H1 (cell line): ENCODE measurements around the gene USP30. TPM values are rescaled to one million over a fixed set of nuclear protein-coding genes. Genes with fewer than 3 reads are reported as not detected.
A peak's percentile ranks its signal among the peaks of the same experiment; 100 is the strongest.

Source experiments
- CTCF ChIA-PET: fragments of 300-600 bp; sonication (Branson Sonifier 250); formaldehyde crosslinking; loops from one replicate; lab custom pipeline; 2021; ENCODE audit not compliant: partially characterized antibody; lab: Charles Lee
- POLR2A ChIA-PET: fragments of 300-600 bp; sonication (Branson Sonifier 250); formaldehyde crosslinking; loops from one replicate; lab custom pipeline; 2021; ENCODE audit warnings: inconsistent platforms; ENCODE audit not compliant: partially characterized antibody; lab: Charles Lee
- DNase-seq, 2 experiments: peaks; one replicate each; pipeline versions ENCODE4 v3.0.0 to v3.0.0-alpha.2; 2010 to 2022; ENCODE audit warnings: low spot score in 2 of 2, low read depth in 1 of 2, mixed read lengths in 1 of 2
- FAIRE-seq: peaks from 2 replicates; lab custom pipeline; 2011; peaks lifted over from hg19 to GRCh38; lab: Jason Lieb, UNC
- H2AFZ ChIP-seq: 2 replicates; pipeline ENCODE4 v1.8.1; 2012; ENCODE audit warnings: low read length, inconsistent platforms
- H2AK5ac ChIP-seq: 2 replicates; pipeline ENCODE4 v1.6.1; 2013; ENCODE audit warnings: low read depth, low read length
- H2BK120ac ChIP-seq: replicated peaks from 2 replicates; pipeline ENCODE3; 2013; ENCODE audit warnings: low read depth, low read length, inconsistent platforms
- H2BK12ac ChIP-seq: 2 replicates; pipeline ENCODE4 v1.6.1; 2013; ENCODE audit warnings: low read depth, low read length
- H2BK15ac ChIP-seq: 2 replicates; pipeline ENCODE4 v1.6.1; 2013; ENCODE audit warnings: low read length
- H2BK20ac ChIP-seq: 2 replicates; pipeline ENCODE4 v1.6.1; 2013; ENCODE audit warnings: low read length
- H2BK5ac ChIP-seq: 2 replicates; pipeline ENCODE4 v1.6.1; 2013; ENCODE audit warnings: low read depth, low read length
- H3K14ac ChIP-seq: 2 replicates; pipeline ENCODE4 v1.6.1; 2013; ENCODE audit warnings: inconsistent platforms; ENCODE audit not compliant: insufficient read length
- H3K18ac ChIP-seq: 2 replicates; pipeline ENCODE4 v1.6.1; 2013; ENCODE audit warnings: low read length; ENCODE audit errors: extremely low read depth
- H3K23ac ChIP-seq: 2 replicates; pipeline ENCODE4 v1.6.1; 2013; ENCODE audit warnings: inconsistent platforms; ENCODE audit not compliant: insufficient read length
- H3K23me2 ChIP-seq: 2 replicates; pipeline ENCODE4 v1.6.1; 2013; ENCODE audit warnings: low read depth, low read length
- H3K27ac ChIP-seq: 2 replicates; pipeline ENCODE4 v1.6.1; 2011; ENCODE audit warnings: low read depth, low read length, inconsistent platforms
- H3K27me3 ChIP-seq, 4 experiments: replicated peaks in 1 of 4; 1 replicate in 1 of 4; 2 replicates in 3 of 4; pipeline versions ENCODE4 v1.6.1 to v1.8.1; 2011 to 2013; ENCODE audit warnings: low read length in 3 of 4, mild to moderate bottlenecking in 3 of 4, inconsistent platforms in 2 of 4, mixed read lengths in 2 of 4, moderate library complexity in 1 of 4; ENCODE audit not compliant: control insufficient read depth in 3 of 4, insufficient read depth in 3 of 4; ENCODE audit errors: extremely low read depth in 1 of 4
- H3K36me3 ChIP-seq, 4 experiments: 2 replicates each; pipeline versions ENCODE4 v1.6.1 to v1.8.1; 2011 to 2013; ENCODE audit warnings: mild to moderate bottlenecking in 4 of 4, low read length in 3 of 4, moderate library complexity in 2 of 4, control low read depth in 1 of 4, inconsistent platforms in 1 of 4; ENCODE audit not compliant: insufficient read depth in 4 of 4, control insufficient read depth in 2 of 4
- H3K4ac ChIP-seq: replicated peaks from 2 replicates; pipeline ENCODE3; 2013; ENCODE audit warnings: low read length, low read depth, mixed read lengths, inconsistent platforms; ENCODE audit not compliant: insufficient read length
- H3K4me1 ChIP-seq, 4 experiments: replicated peaks in 1 of 4; 1 replicate in 1 of 4; 2 replicates in 3 of 4; pipeline versions ENCODE4 v1.6.1 to v1.8.1; 2011 to 2013; ENCODE audit warnings: low read length in 3 of 4, inconsistent platforms in 2 of 4, mixed read lengths in 1 of 4; ENCODE audit not compliant: insufficient read depth in 4 of 4, control insufficient read depth in 3 of 4
- H3K4me2 ChIP-seq, 2 experiments: 2 replicates each; pipeline versions ENCODE4 v1.6.1 to v1.8.1; 2011 to 2013; ENCODE audit warnings: low read depth in 2 of 2, low read length in 2 of 2, control low read depth in 1 of 2, inconsistent platforms in 1 of 2, mild to moderate bottlenecking in 1 of 2; ENCODE audit not compliant: insufficient read depth in 1 of 2
- H3K4me3 ChIP-seq, 4 experiments: fragments of 200-600, 300-600 bp in 1 of 4; sonication (generic), shearing (Covaris generic), sonication (Bioruptor Twin) in 1 of 4; 2 replicates each; pipeline versions ENCODE4 v1.5.1 to v1.8.1; 2011 to 2016; ENCODE audit warnings: low read length in 4 of 4, low read depth in 3 of 4, control low read depth in 2 of 4, inconsistent platforms in 2 of 4, mild to moderate bottlenecking in 2 of 4, mixed read lengths in 1 of 4, moderate library complexity in 1 of 4; ENCODE audit not compliant: insufficient read depth in 2 of 4; ENCODE audit errors: extremely low read depth in 1 of 4
- H3K56ac ChIP-seq: replicated peaks from 2 replicates; pipeline ENCODE3; 2013; ENCODE audit warnings: low read depth, mild to moderate bottlenecking, mixed read lengths, low read length, inconsistent platforms; ENCODE audit not compliant: insufficient read length
- H3K79me1 ChIP-seq: 2 replicates; pipeline ENCODE4 v1.6.1; 2013; ENCODE audit warnings: low read depth, low read length, control low read depth
- H3K79me2 ChIP-seq, 2 experiments: 2 replicates each; pipeline versions ENCODE4 v1.6.1 to v1.8.1; 2012 to 2013; ENCODE audit warnings: low read length in 2 of 2, mild to moderate bottlenecking in 2 of 2, inconsistent platforms in 1 of 2; ENCODE audit not compliant: insufficient read depth in 2 of 2, control insufficient read depth in 1 of 2
- H3K9ac ChIP-seq, 4 experiments: replicated peaks in 1 of 4; 1 replicate in 1 of 4; 2 replicates in 3 of 4; pipeline versions ENCODE4 v1.6.1 to v1.8.1; 2011 to 2013; ENCODE audit warnings: low read depth in 3 of 4, low read length in 3 of 4, control low read depth in 2 of 4, mild to moderate bottlenecking in 2 of 4, moderate library complexity in 2 of 4, inconsistent platforms in 1 of 4; ENCODE audit errors: extremely low read depth in 1 of 4
- H3K9me3 ChIP-seq, 2 experiments: 2 replicates each; pipeline versions ENCODE4 v1.6.1 to v1.8.1; 2012 to 2013; ENCODE audit warnings: mild to moderate bottlenecking in 2 of 2, moderate library complexity in 2 of 2, control low read depth in 1 of 2, inconsistent platforms in 1 of 2, low read depth in 1 of 2, low read length in 1 of 2, mixed read lengths in 1 of 2; ENCODE audit not compliant: insufficient read depth in 2 of 2
- H4K20me1 ChIP-seq, 2 experiments: replicated peaks in 1 of 2; 2 replicates each; pipeline versions ENCODE3 to v1.8.1; 2011 to 2013; ENCODE audit warnings: inconsistent platforms in 2 of 2, low read length in 2 of 2, mild to moderate bottlenecking in 1 of 2; ENCODE audit not compliant: insufficient read depth in 2 of 2, control insufficient read depth in 1 of 2
- H4K5ac ChIP-seq: 2 replicates; pipeline ENCODE4 v1.6.1; 2013; ENCODE audit warnings: low read length, low read depth, mixed read lengths, inconsistent platforms; ENCODE audit not compliant: insufficient read length
- H4K8ac ChIP-seq: 2 replicates; pipeline ENCODE4 v1.8.0; 2013; ENCODE audit warnings: mild to moderate bottlenecking, moderate library complexity, low read length, inconsistent platforms; ENCODE audit not compliant: insufficient read depth; ENCODE audit errors: extremely low read depth
- H4K91ac ChIP-seq: replicated peaks from 2 replicates; pipeline ENCODE3; 2013; ENCODE audit warnings: low read length, mixed read lengths, inconsistent platforms; ENCODE audit not compliant: insufficient read length
- CTBP2 ChIP-seq: IDR thresholded peaks from 2 replicates; pipeline ENCODE4 v1.7.0; 2011; ENCODE audit warnings: borderline replicate concordance, mild to moderate bottlenecking, moderate library complexity, mixed read lengths, low read length; ENCODE audit not compliant: insufficient read depth, insufficient read length
- CTCF ChIP-seq, 3 experiments: IDR thresholded peaks; 1 replicate in 2 of 3; 2 replicates in 1 of 3; pipeline versions ENCODE4 v1.5.1 to v1.6.1; 2011; ENCODE audit warnings: low read length in 3 of 3, mild to moderate bottlenecking in 3 of 3, inconsistent platforms in 2 of 3, low read depth in 1 of 3, moderate library complexity in 1 of 3; ENCODE audit not compliant: insufficient read depth in 1 of 3; ENCODE audit errors: control extremely low read depth in 1 of 3
- EZH2 ChIP-seq: fragments of 200-600 bp; sonication (generic); IDR thresholded peaks from 2 replicates; pipeline ENCODE4 v1.7.1; 2012; ENCODE audit warnings: low read depth, mild to moderate bottlenecking, moderate library complexity, low read length, inconsistent platforms; ENCODE audit not compliant: severe bottlenecking
- WGBS, 2 experiments: shearing (Covaris generic) in 1 of 2; methylation state at CpG; one replicate each; pipeline versions ENCODE4 v1.1.6 to v1.1.7; 2013 to 2015; ENCODE audit warnings: low lambda C conversion rate in 2 of 2, mixed read lengths in 2 of 2, inconsistent platforms in 1 of 2, low coverage in 1 of 2, missing lambda C conversion rate in 1 of 2; ENCODE audit not compliant: insufficient replicate concordance in 2 of 2, insufficient coverage in 1 of 2, insufficient read length in 1 of 2; ENCODE audit errors: extremely low coverage in 1 of 2, missing lambda C conversion rate in 1 of 2; 5-methylcytosine and 5-hydroxymethylcytosine counted together
- polyA plus RNA-seq, 7 experiments: library from polyadenylated mRNA; depleted of rRNA in 3 of 7; stranded (reverse) in 5 of 7; unstranded in 2 of 7; fragments of >200 nt in 5 of 7; fragments of 200-250 nt in 2 of 7; gene quantifications; 1 replicate in 5 of 7; 2 replicates in 1 of 7; 4 replicates in 1 of 7; pipeline versions ENCODE4 v1.2.1 to v1.2.3, GENCODE V29; 2011 to 2013; ENCODE audit warnings: missing spikeins in 2 of 7, mixed read lengths in 2 of 7
- total RNA-seq: library from RNA; stranded (reverse); fragmentation: NEBNext Ultra II Directional; extraction: Animal tissue kit (Norgen Biotek cat#: 25700); gene quantifications from 2 replicates; pipeline ENCODE4 v1.2.1, GENCODE V29; 2021
- TF ChIP-seq, protein P1 (sequence below): IDR thresholded peaks from 2 replicates; pipeline ENCODE4 v1.6.1; 2012; ENCODE audit warnings: inconsistent platforms

USP30 gene
- total and polyA plus RNA-seq, 2 of the 8 experiments (the other 6 are each of a cell fraction or from before 2014, with no cell fraction given) = 7.0 to 12.2 TPM

DNA sequence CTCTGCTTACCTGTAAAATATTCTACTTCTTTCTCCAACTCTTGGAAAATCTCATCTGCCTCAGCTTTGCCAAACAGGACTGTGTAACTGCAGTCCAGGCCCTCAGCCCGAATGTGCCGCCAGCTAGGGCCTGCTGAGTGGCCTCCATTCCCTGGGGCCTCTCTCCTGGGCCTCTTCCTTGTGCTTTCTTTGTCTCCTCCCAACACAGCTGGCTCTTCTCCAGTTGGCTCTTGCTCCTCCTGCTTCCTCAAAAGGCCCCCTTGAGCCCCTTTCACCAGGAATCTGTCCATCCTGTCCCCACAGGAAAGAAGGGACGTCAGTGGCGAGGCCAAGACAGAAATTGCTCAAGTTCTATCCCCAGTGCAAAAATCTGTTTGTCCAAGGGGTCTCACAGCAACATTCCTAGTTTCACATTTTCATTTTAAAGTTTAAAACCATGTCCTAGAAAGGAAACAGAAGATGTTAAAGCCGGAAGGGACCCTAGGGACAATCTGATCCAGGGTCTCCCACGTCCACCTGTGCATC lies 40.2 kb downstream of the USP30 start:
- Histone ChIP-seq H3K79me1 (no peaks in the 10 kb centered on the region; the same call in 1 of the 2 replicates), H2BK20ac (no peak overlapping the region), H3K4me3 (peak overlapping the region; percentile 1 to 57 (median 16); a peak in 4 of 8 replicates), H3K4me2 (peak overlapping the region; percentile 13 to 64), H2BK120ac (no peak overlapping the region), H4K5ac (no peak overlapping the region), H2BK15ac (no peak overlapping the region), H3K56ac (no peak overlapping the region), H3K9me3 (no peaks in the 10 kb centered on the region), H3K18ac (no peak overlapping the region), H2AK5ac (no peak overlapping the region), H2AFZ (0 out of 2 replicates have a peak overlapping the region, but pooled peaks have one; percentile 71), H3K36me3 (peaks cover 0 to 9% (median 4%) of the 10 kb centered on the region in 4 experiments; a peak in 6 of 8 replicates), H3K27me3 (peaks cover 0 to 8% (median 5%) of the 10 kb centered on the region in 4 experiments; a peak in 5 of 7 replicates), H4K91ac (no peak overlapping the region), H3K14ac (no peak overlapping the region), H3K27ac (no peak overlapping the region), H2BK12ac (0 out of 2 replicates have a peak overlapping the region, but pooled peaks have one; percentile 68), H3K79me2 (peaks cover 0 to 4% of the 10 kb centered on the region in 2 experiments; a peak in 1 of 4 replicates), H3K23ac (no peak overlapping the region), H3K23me2 (peaks cover 3% of the 10 kb centered on the region; the same call in 1 of the 2 replicates), H3K4me1 (peaks cover 0 to 7% (median 2%) of the 10 kb centered on the region in 4 experiments; a peak in 3 of 7 replicates), H4K20me1 (no peaks in the 10 kb centered on the region), H3K4ac (no peak overlapping the region), H3K9ac (no peak overlapping the region), H2BK5ac (no peak overlapping the region), H4K8ac (no peak overlapping the region)
- TF ChIP-seq EZH2 (no peak), CTBP2 (no peak), CTCF (IDR thresholded peaks at IDR 0.05; ENCODE audit: control extremely low read depth in 1 of 3, insufficient read depth in 1 of 3, low read depth in 1 of 3, low read length in 3 of 3) (no peak)
- TF ChIP-seq, protein P1, sequence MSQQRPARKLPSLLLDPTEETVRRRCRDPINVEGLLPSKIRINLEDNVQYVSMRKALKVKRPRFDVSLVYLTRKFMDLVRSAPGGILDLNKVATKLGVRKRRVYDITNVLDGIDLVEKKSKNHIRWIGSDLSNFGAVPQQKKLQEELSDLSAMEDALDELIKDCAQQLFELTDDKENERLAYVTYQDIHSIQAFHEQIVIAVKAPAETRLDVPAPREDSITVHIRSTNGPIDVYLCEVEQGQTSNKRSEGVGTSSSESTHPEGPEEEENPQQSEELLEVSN = no peak
- FAIRE-seq (no peak), DNase-seq (no peak)
- 83% methylated on average over 6 of the region's 6 CpGs; no CpG with 5 or more reads in 1 of the 2 experiments for WGBS, 2 experiments
- ChIA-PET POLR2A (interaction anchor here (0.6 to 2.5 kb wide), 4 partner anchors 10 to 291 kb away, joined by 4 to 8 read pairs (median 6); no protein-coding TSS in a partner anchor), CTCF (interaction anchor here (0.6 to 4.3 kb wide), 15 partner anchors 10 to 453 kb away, joined by 3 to 18 read pairs (median 4); partner anchors contain the start of gene ACACB)
